BJ (cell line): ENCODE results near the gene ATP13A4. TPM values are rescaled to one million over a fixed set of nuclear protein-coding genes. Genes with fewer than 3 reads are reported as not detected.
"Not testable (repeated sequence)": the region's sequence is repeated elsewhere in the genome, so short reads cannot be mapped to it uniquely, and the experiment has no call there.

Source experiments
- CTCF ChIA-PET: fragments of 350-600 bp; formaldehyde crosslinking; extraction: SDS; loops from one replicate; lab custom pipeline; 2021; ENCODE audit warnings: antibody characterized with exemption, inconsistent platforms; lab: Yijun Ruan, JAX
- POLR2A ChIA-PET: fragments of 300-600 bp; sonication (Branson Sonifier 250); formaldehyde crosslinking; extraction: SDS; loops from one replicate; lab custom pipeline; 2021; ENCODE audit warnings: antibody characterized with exemption; lab: Charles Lee
- DNase-seq: peaks from one replicate; pipeline ENCODE4 v3.0.0-alpha.2; 2011; ENCODE audit warnings: low read depth
- H3K27me3 ChIP-seq: 2 replicates; pipeline ENCODE4 v1.6.0; 2011; ENCODE audit warnings: low read length; ENCODE audit not compliant: control insufficient read depth, insufficient read depth
- H3K36me3 ChIP-seq: 2 replicates; pipeline ENCODE4 v1.5.1; 2011; ENCODE audit warnings: low read length; ENCODE audit not compliant: control insufficient read depth, insufficient read depth
- H3K4me3 ChIP-seq: 2 replicates; pipeline ENCODE4 v1.5.1; 2011; ENCODE audit warnings: low read depth, mild to moderate bottlenecking, control low read depth, low read length
- CTCF ChIP-seq: IDR thresholded peaks from 2 replicates; pipeline ENCODE4 v1.5.1; 2011; ENCODE audit warnings: low read depth, mild to moderate bottlenecking, control low read depth, inconsistent platforms, low read length, moderate library complexity; ENCODE audit not compliant: insufficient read depth
- polyA plus RNA-seq: library from polyadenylated mRNA; depleted of rRNA; stranded (reverse); fragments of >200 nt; gene quantifications from 2 replicates; pipeline ENCODE4 v1.2.3, GENCODE V29; 2011

ATP13A4 gene
- polyA plus RNA-seq, 1 experiment, result 0.10 TPM

GRCh38 chr3:193546129-193546528 lies 8.6 kb downstream of the ATP13A4 start:
- CTCF ChIA-PET, result no interaction called here
- POLR2A ChIA-PET, result no interaction called here
- H3K27me3 ChIP-seq, result no peaks in the 10 kb centered on the region
- H3K4me3 ChIP-seq, result no peak overlapping the region
- no peak for TF ChIP-seq CTCF
- H3K36me3 ChIP-seq, result no peaks in the 10 kb centered on the region
- DNase-seq, result no peak

- TF ChIP-seq CTCF, result no peak
- no peaks in the 10 kb centered on the region for H3K36me3 ChIP-seq
- no peaks in the 10 kb centered on the region for H3K27me3 ChIP-seq
- H3K4me3 ChIP-seq, result no peak overlapping the region
- DNase-seq, result no peak
- ChIA-PET CTCF (no interaction called here), POLR2A (no interaction called here)
Observed at GRCh38 chr3:193545304-193545703, 9.4 kb downstream of the ATP13A4 start.

DNA sequence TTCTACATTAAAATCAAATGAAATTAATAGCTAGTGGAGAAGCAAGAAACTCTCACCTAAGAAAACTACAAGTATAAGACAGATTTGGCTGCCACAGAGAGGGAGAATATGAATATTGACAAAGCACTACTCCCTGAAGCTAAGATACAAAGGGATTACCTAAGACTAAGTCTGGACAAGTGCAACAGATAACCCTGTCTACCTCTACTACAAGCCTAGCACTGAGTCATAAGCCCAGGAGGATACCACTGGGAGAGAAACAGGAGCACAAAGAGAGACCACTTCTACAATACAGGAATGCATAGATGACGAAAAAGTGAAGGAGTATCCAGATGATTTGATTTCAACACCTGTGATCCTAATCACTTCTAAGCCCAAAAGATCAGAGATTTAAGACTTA lies 10.4 kb downstream of the ATP13A4 start:
- ChIA-PET POLR2A (no interaction called here), CTCF (no interaction called here)
- DNase-seq, result no peak
- Histone ChIP-seq H3K4me3 (no peak overlapping the region), H3K36me3 (no peaks in the 10 kb centered on the region), H3K27me3 (no peaks in the 10 kb centered on the region)
- no peak for TF ChIP-seq CTCF

GRCh38 chr3:193530231-193531165 lies 24.2 kb downstream of the ATP13A4 start:
- ChIA-PET POLR2A (no interaction called here), CTCF (no interaction called here)
- TF ChIP-seq CTCF, result no peak
- Histone ChIP-seq H3K36me3 (no peaks in the 10 kb centered on the region), H3K4me3 (no peak overlapping the region), H3K27me3 (no peaks in the 10 kb centered on the region)
- no peak for DNase-seq

DNA sequence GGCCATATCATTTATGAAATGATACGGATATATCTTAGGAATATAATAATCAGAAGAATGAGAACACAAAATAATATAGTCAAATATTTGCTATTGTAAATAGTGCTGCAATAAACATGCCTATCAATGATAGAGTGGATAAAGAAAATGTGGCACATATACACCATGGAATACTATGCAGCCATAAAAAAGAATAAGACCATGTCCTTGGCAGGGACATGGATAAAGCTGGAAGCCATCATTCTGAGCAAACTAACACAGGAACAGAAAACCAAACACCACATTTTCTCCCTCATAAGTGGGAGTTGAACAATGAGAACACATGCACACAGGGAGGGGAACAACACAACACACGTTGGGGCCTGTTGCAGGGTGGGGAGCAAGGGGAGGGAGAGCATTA lies 28.6 kb downstream of the ATP13A4 start:
- H3K27me3 ChIP-seq, H3K36me3 ChIP-seq, DNase-seq, H3K4me3 ChIP-seq, CTCF ChIA-PET, POLR2A ChIA-PET: not testable (repeated sequence)

DNA sequence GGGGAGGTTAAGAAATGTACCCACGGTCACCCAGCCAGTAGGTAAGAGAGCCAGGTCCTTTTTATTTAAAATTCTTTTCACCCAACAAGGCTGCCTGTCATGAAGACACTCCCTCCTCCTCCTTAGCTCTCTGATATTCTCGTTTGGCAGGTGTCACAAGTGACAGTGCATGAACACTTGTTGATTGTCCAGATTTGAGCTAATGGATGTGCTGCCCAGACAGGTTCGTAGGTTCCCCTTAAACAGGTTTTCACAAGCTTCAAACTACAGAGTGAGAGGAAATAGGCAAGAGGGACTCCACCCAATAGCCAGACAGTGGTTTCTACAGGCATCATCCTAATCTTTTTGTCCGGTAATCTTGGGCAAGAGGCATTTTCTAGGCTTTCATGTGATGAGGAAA lies 32.2 kb downstream of the ATP13A4 start:
- H3K4me3 ChIP-seq, result no peak overlapping the region
- POLR2A ChIA-PET, result no interaction called here
- CTCF ChIA-PET, result no interaction called here
- no peaks in the 10 kb centered on the region for H3K36me3 ChIP-seq
- no peak for DNase-seq
- no peak for TF ChIP-seq CTCF
- no peaks in the 10 kb centered on the region for H3K27me3 ChIP-seq
